GM12878 (cell line): ENCODE data around the gene ZBTB14. TPM values are rescaled to one million over a fixed set of nuclear protein-coding genes. Genes with fewer than 3 reads are reported as not detected.

Experiments
- ATAC-seq: fragments of 200-7000 bp; cut with Tn5 transposase; 3 replicates; pipeline ENCODE4 v1.9.1; 2020; ENCODE audit warnings: mild to moderate bottlenecking, moderate library complexity
- BruUV-seq: library from RNA; stranded (reverse); fragments of 400-500 nt; replicated peaks from 2 replicates; lab custom pipeline; 2021; lab: Mats Ljungman, UMichigan
- CTCF ChIA-PET: fragments of 300-600 bp; sonication (Branson Sonifier 250); formaldehyde crosslinking; extraction: SDS; loops from one replicate; lab custom pipeline; 2021; ENCODE audit warnings: inconsistent platforms; lab: Yijun Ruan, JAX
- POLR2A ChIA-PET: fragments of 350-600 bp; formaldehyde crosslinking; extraction: SDS; loops from one replicate; lab custom pipeline; 2021; ENCODE audit warnings: inconsistent platforms; lab: Charles Lee
- RAD21 ChIA-PET: fragments of 300-600 bp; sonication (Branson Sonifier 250); formaldehyde crosslinking; loops from one replicate; lab custom pipeline; 2023; ENCODE audit warnings: antibody characterized with exemption; ENCODE audit not compliant: unreplicated experiment; lab: Charles Lee
- SMC1A ChIA-PET: fragments of 300-600 bp; sonication (Branson Sonifier 250); formaldehyde crosslinking; loops from one replicate; lab custom pipeline; 2023; ENCODE audit not compliant: unreplicated experiment, uncharacterized antibody; lab: Charles Lee
- DNase-seq: peaks from one replicate; pipeline ENCODE4 v3.0.0-alpha.2; 2011; ENCODE audit warnings: low read depth, low spot score
- FAIRE-seq: peaks from 3 replicates; lab custom pipeline; 2011; peaks lifted over from hg19 to GRCh38; lab: Jason Lieb, UNC
- H2AFZ ChIP-seq: 2 replicates; pipeline ENCODE4 v1.6.0; 2011; ENCODE audit warnings: low read depth, low read length, control low read depth; ENCODE audit not compliant: control insufficient read depth
- H3K27ac ChIP-seq: 2 replicates; pipeline ENCODE4 v1.5.1; 2011; ENCODE audit warnings: control low read depth; ENCODE audit not compliant: control insufficient read depth, insufficient read depth
- H3K27me3 ChIP-seq, 2 experiments: replicated peaks in 1 of 2; 2 replicates each; pipeline versions ENCODE4 v1.6.0 to v1.6.1; 2011; ENCODE audit warnings: low read length in 1 of 2; ENCODE audit not compliant: control insufficient read depth in 2 of 2, insufficient read depth in 2 of 2
- H3K36me3 ChIP-seq, 2 experiments: 2 replicates each; pipeline ENCODE4 v1.5.1; 2011; ENCODE audit warnings: low read length in 1 of 2; ENCODE audit not compliant: control insufficient read depth in 2 of 2, insufficient read depth in 2 of 2
- H3K4me1 ChIP-seq: 2 replicates; pipeline ENCODE4 v1.6.1; 2011; ENCODE audit warnings: mild to moderate bottlenecking, low read length, moderate library complexity, mixed read lengths; ENCODE audit not compliant: control insufficient read depth, insufficient read depth
- H3K4me2 ChIP-seq: 2 replicates; pipeline ENCODE4 v1.6.0; 2011; ENCODE audit warnings: control low read depth; ENCODE audit not compliant: control insufficient read depth, insufficient read depth
- H3K4me3 ChIP-seq: fragments of 200-600 bp; sonication (generic); 2 replicates; pipeline ENCODE4 v1.5.1; 2016
- H3K79me2 ChIP-seq: 2 replicates; pipeline ENCODE4 v1.6.0; 2011; ENCODE audit warnings: low read length; ENCODE audit not compliant: control insufficient read depth, insufficient read depth
- H3K9ac ChIP-seq: 2 replicates; pipeline ENCODE4 v1.8.0; 2011; ENCODE audit warnings: low read length, control low read depth, mixed read lengths; ENCODE audit not compliant: control insufficient read depth, insufficient read depth
- H3K9me3 ChIP-seq: replicated peaks from 3 replicates; pipeline ENCODE4 v1.5.1; 2011; ENCODE audit warnings: mild to moderate bottlenecking, low read length; ENCODE audit not compliant: control insufficient read depth, insufficient read depth
- H4K20me1 ChIP-seq: 2 replicates; pipeline ENCODE4 v1.6.0; 2011; ENCODE audit not compliant: control insufficient read depth, insufficient read depth
- BHLHE40 ChIP-seq, 2 experiments: fragments of 450-650 bp in 1 of 2; IDR thresholded peaks; 2 replicates each; pipeline ENCODE4 v1.6.1; 2011 to 2017; ENCODE audit warnings: low read depth in 2 of 2, borderline replicate concordance in 1 of 2, improper control_type of control experiment in 1 of 2, low read length in 1 of 2, mild to moderate bottlenecking in 1 of 2
- CBX5 ChIP-seq: sonication (generic); IDR thresholded peaks from 2 replicates; pipeline ENCODE4 v1.6.1; 2016; ENCODE audit warnings: low read depth, moderate library complexity, mild to moderate bottlenecking, inconsistent platforms
- CHD2 ChIP-seq: IDR thresholded peaks from 2 replicates; pipeline ENCODE4 v1.6.1; 2011; ENCODE audit warnings: low read depth, low read length, improper control_type of control experiment, borderline replicate concordance
- CREB1 ChIP-seq: IDR thresholded peaks from 2 replicates; pipeline ENCODE4 v1.6.1; 2012; ENCODE audit warnings: low read depth, mild to moderate bottlenecking, inconsistent platforms
- ETV6 ChIP-seq, 2 experiments: fragments of 450-650 bp in 1 of 2; IDR thresholded peaks in 1 of 2; conservative IDR thresholded peaks in 1 of 2; 2 replicates each; pipeline ENCODE4 v1.6.1; 2014; ENCODE audit warnings: antibody characterized with exemption in 1 of 2, borderline replicate concordance in 1 of 2, low read depth in 1 of 2, mild to moderate bottlenecking in 1 of 2, moderate library complexity in 1 of 2
- FOXM1 ChIP-seq: IDR thresholded peaks from 2 replicates; pipeline ENCODE4 v1.6.1; 2012; ENCODE audit warnings: low read depth, mild to moderate bottlenecking, inconsistent platforms, low read length, moderate library complexity
- POLR2AphosphoS2 ChIP-seq: IDR thresholded peaks from 2 replicates; pipeline ENCODE4 v1.6.1; 2011; ENCODE audit warnings: low read depth, mild to moderate bottlenecking, low read length, improper control_type of control experiment, moderate library complexity
- RELA ChIP-seq: fragments of 450-650 bp; IDR thresholded peaks from 2 replicates; pipeline ENCODE4 v1.8.0; 2014; ENCODE audit warnings: borderline replicate concordance; ENCODE audit not compliant: partially characterized antibody
- SMC3 ChIP-seq: IDR thresholded peaks from 2 replicates; pipeline ENCODE4 v1.6.1; 2011; ENCODE audit warnings: low read length, improper control_type of control experiment, borderline replicate concordance
- TARDBP ChIP-seq: IDR thresholded peaks from 2 replicates; pipeline ENCODE4 v1.6.1; 2016; ENCODE audit warnings: borderline replicate concordance
- ZSCAN29 ChIP-seq: fragments of 450-650 bp; IDR thresholded peaks from 2 replicates; pipeline ENCODE4 v1.6.1; 2017; ENCODE audit warnings: mild to moderate bottlenecking, moderate library complexity
- WGBS: methylation state at CpG from one replicate; pipeline ENCODE4 v1.1.6; 2016; ENCODE audit warnings: low lambda C conversion rate; ENCODE audit not compliant: insufficient replicate concordance, insufficient coverage; ENCODE audit errors: missing lambda C conversion rate; 5-methylcytosine and 5-hydroxymethylcytosine counted together
- in situ Hi-C: fragments of 300-500 bp; cut with MboI; formaldehyde crosslinking; loops from 9 replicates; pipeline ENCODE4 v1.14.3; 2018; ENCODE audit warnings: mixed read lengths
- intact Hi-C: fragments of 100-400 bp; cut with micrococcal nuclease; formaldehyde crosslinking; loops from one replicate; pipeline ENCODE4 v1.14.2; 2022; ENCODE audit not compliant: unreplicated experiment
- polyA plus RNA-seq, 11 experiments: library from polyadenylated mRNA; depleted of rRNA in 4 of 11; unstranded in 6 of 11; stranded (reverse) in 5 of 11; fragments of >200 nt; fragmentation: Nextera tagmentation in 4 of 11; fragmentation: Illumina TruSeq in 1 of 11; extraction: Ambion mirVana in 4 of 11; extraction: Trizol in 1 of 11; gene quantifications; 1 replicate in 1 of 11; 2 replicates in 10 of 11; pipeline versions ENCODE4 v1.2.1 to v1.2.3, GENCODE V29; 2011 to 2016; ENCODE audit warnings: inconsistent platforms in 2 of 11, missing spikeins in 2 of 11, low read depth in 1 of 11
- total RNA-seq, 4 experiments: library from RNA; depleted of rRNA in 3 of 4; stranded (reverse); fragments of >200 nt in 3 of 4; fragmentation: Illumina TruSeq in 1 of 4; extraction: Trizol in 1 of 4; gene quantifications; 2 replicates each; pipeline versions ENCODE4 v1.2.1 to v1.2.3, GENCODE V29; 2013 to 2021
- TF ChIP-seq, protein P1 (sequence below): IDR thresholded peaks from 2 replicates; pipeline ENCODE4 v1.6.1; 2011; ENCODE audit warnings: borderline replicate concordance, low read depth, mild to moderate bottlenecking, moderate library complexity, low read length; ENCODE audit not compliant: insufficient read depth, poor library complexity, severe bottlenecking

ZBTB14 gene
- total and polyA plus RNA-seq, 10 of the 15 experiments (the other 5 are each of a cell fraction or from before 2014, with no cell fraction given), result 4.4 to 21.2 (median 11.1) TPM

GRCh38 chr18:5276947-5277346 is 18.6 kb downstream of the ZBTB14 start:
- H3K4me1 ChIP-seq, result no peaks in the 10 kb centered on the region
- RAD21 ChIA-PET, result no interaction called here
- TF ChIP-seq RELA (no peak), CBX5 (no peak), ZSCAN29 (no peak), ETV6 (conservative IDR thresholded peaks at IDR 0.05 in 1 of 2, IDR thresholded peaks at IDR 0.05 in 1 of 2; ENCODE audit: borderline replicate concordance in 1 of 2, low read depth in 1 of 2) (no peak), BHLHE40 (IDR thresholded peaks at IDR 0.05; ENCODE audit: borderline replicate concordance in 1 of 2, low read depth in 2 of 2, low read length in 1 of 2) (no peak), FOXM1 (no peak), POLR2AphosphoS2 (no peak), CREB1 (no peak), CHD2 (no peak), TARDBP (no peak), SMC3 (no peak)
- TF ChIP-seq, protein P1, sequence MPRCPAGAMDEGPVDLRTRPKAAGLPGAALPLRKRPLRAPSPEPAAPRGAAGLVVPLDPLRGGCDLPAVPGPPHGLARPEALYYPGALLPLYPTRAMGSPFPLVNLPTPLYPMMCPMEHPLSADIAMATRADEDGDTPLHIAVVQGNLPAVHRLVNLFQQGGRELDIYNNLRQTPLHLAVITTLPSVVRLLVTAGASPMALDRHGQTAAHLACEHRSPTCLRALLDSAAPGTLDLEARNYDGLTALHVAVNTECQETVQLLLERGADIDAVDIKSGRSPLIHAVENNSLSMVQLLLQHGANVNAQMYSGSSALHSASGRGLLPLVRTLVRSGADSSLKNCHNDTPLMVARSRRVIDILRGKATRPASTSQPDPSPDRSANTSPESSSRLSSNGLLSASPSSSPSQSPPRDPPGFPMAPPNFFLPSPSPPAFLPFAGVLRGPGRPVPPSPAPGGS, result no peak
- TF ChIP-seq, all 136 proteins: peak for 0
- ChIA-PET SMC1A (no interaction called here), CTCF (no interaction called here), POLR2A (no interaction called here)
- no peaks in the 10 kb centered on the region for H3K79me2 ChIP-seq
- FAIRE-seq (no peak), DNase-seq (no peak), ATAC-seq (no peak)
- no peaks in the 10 kb centered on the region for H3K36me3 ChIP-seq
- H3K27ac ChIP-seq, result no peak overlapping the region
- no peaks in the 10 kb centered on the region for H4K20me1 ChIP-seq
- no peak overlapping the region for H3K9ac ChIP-seq
- intact Hi-C loops, result no loop called here
- H3K4me3 ChIP-seq, result no peak overlapping the region
- 0% methylated on average over 3 of the region's 3 CpGs for WGBS
- no TSS peak for BruUV-seq
- no peaks in the 10 kb centered on the region for H3K9me3 ChIP-seq
- H2AFZ ChIP-seq, result no peak overlapping the region
- no peak overlapping the region for H3K4me2 ChIP-seq
- in situ Hi-C loops, result no loop called here
- no peaks in the 10 kb centered on the region for H3K27me3 ChIP-seq
